NCI-H146 treated with DMSO at 0.1 percent for 48 hours (cell line): ENCODE measurements around the gene SCYGR7.
"Not testable (repeated sequence)": the region's sequence is repeated elsewhere in the genome, so short reads cannot be mapped to it uniquely, and the experiment has no call there.

ENCODE experiments used
- DNase-seq: peaks from one replicate; lab custom pipeline; 2025; ENCODE audit not compliant: unreplicated experiment; lab: John Stamatoyannopoulos, UW

SCYGR7 gene

DNA sequence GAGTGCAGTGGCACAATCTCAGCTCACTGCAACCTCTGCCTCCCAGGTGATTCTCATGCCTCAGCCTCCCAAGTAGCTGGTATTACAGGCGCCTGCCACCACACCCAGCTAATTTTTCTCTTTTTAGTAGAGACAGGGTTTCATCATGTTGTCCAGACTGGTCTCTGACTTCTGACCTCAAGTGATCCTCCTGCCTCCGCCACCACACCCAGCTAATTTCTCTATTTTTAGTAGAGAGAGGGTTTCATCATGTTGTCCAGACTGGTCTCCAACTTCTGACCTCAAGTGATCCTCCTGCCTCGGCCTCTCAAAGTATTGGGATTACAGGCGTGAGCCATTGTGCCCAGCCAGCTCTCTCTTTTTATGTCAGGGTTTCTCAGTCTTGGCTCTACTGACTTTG, 28.1 kb downstream of the SCYGR7 start:
- DNase-seq: not testable (repeated sequence)

DNA sequence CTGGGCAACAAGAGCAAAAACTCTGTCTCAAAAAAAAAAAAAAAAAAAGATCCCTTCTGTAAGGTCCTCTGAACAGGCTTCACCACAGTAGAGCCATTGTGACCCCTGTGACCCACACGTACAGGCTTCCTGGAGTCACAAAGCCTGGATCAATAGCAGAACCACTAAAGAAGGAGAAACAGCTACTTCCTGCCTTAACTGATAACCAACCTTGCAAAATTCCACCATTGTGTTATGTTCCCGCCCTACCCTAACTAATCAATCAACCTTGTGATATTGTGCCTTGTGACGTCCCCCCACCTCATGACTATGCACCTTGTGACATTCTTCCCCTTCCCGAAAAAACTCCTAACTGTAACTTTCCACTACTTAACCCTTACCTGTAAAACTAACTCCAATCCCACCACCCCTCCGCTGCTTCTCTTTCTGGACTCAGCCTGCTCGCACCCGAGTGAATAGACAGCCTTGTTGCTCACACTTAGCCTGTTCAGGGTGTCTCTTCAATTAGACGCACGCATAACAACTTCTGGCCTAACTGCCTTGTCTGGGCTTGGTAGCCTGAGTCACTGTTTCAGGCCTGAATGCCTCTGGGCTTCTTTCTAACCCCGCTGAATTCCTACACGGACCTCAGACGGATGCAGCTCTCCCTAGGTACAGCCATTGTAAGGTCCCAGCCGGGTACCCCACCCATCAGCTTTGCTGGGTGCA, 31.4 kb downstream of the SCYGR7 start:
- DNase-seq: no peak

DNA sequence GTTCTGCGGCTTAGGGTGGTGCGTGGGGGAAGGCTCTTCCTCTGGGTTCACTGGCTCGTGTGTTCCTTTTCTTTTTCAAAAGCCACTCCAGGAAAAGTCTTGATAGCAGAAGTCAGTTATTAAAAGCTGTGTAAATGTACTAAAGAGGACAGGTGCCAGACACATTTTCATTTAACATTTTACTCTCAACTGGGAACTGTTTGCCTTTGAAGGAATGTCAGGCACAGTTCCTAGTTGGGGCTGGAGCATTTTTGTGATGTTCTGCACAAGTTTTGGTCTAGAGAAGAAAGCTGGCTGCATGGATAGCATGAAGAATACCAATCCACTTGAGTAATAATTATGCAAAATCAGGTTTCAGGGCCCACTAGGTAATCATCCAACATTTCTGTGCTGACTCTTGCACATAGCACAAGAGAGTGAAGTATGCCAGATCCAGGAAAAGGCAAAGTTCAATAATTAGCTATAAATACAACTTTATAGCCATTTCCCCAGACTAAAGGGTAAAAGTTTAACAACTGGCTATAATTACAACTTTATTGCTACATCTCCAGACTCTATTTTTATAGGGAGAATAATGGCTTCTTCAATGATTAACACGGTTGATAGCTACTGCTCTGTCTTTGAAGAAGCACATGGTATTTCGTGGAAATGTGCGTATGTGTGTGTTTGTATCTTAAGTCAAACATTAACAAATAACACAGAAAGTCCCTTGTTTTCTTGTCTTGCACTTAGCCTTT, 33.8 kb downstream of the SCYGR7 start:
- no peak for DNase-seq

DNA sequence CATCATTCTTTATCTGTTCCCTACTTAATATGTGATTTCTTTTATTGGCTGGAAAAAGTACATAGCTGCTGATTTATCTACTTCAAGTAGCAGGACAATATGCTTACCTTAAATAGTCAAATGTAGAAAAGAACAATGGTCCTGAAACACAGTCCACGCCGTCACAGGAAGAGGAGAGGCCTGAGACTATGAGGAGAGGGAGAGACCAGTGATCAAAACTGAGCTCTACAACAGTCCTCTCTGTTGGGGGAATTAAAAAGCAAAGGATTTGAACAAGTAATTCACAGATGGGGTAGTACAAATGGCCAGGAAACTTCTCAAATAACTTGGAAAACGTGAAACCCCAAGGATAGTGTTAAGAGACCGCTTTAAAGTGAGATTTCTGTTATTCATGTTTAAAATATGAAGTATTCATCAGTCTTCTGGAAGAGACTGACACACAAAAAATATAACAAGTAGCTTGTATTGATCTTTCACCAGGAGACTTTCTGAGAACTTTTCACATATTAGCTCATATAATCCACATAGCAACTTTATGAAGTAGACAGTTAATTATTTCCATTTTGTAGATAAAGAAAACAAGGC, 37.7 kb downstream of the SCYGR7 start:
- DNase-seq: no peak

DNA sequence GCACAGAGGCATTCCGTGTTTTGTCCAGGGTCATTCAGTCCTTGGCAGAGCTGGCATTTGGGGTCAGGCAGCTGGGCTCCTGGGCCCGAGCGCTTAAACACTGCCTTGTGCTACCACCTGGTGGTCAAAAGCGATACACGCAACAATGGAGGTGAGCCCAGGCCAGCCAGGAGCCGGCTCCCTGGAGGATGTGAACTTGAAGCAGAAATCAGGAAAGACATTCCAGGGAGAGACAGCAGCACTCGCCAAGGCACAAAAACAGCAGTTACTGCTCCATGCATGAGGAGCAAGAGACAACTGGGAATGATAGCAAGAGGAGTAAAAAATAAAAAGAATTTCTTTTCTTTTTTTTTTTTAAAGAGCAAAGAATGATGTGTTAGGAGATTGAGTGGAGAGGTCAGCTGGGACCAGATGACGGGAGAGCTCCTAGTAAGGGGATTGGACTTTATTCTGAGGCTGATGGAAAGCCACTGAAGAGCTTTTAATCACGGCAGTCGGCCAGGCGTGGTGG, 38.3 kb downstream of the SCYGR7 start:
- no peak for DNase-seq

DNA sequence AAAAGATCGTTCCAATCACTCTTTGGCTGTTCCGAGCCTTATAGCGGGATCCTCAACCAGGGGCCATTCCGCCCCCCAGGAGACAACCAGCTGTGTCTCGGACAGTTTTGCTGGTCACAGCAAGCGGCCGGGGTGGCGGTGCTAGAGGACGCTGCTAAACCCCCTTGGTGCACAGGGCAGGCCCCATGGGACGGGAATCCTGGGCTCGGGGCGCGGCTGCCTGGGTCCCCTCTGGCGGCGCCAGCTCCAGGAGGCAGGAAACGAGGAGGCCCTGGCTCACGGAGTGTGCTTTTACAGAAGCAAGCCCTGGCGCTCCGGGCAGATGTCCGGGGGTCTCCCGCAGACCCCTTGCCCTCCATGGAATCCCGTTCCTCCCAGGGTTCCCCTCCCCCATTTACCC, 39.7 kb downstream of the SCYGR7 start:
- no peak for DNase-seq

DNA sequence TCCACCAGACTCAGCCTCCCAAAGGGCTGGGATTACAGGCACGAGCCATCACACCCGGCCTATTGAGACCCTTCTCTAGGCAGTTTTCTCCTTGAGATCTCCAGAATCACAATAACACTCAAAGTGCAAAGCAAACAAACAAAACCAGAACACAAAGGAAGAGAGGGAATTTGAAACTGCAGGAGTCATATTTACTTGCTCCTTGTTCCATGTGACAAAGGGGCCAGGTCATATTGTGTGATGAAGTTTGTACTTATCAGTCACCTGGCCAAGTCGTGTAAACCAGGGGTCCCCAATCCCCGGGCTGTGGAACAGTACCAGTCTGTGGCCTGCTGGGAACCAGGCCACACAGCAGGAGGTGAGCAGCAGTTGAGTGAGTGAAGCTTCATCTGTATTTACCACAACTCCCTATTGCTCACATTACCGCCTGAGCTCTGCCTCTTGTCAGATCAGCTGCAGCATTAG, 44.1 kb downstream of the SCYGR7 start:
- DNase-seq: no peak

DNA sequence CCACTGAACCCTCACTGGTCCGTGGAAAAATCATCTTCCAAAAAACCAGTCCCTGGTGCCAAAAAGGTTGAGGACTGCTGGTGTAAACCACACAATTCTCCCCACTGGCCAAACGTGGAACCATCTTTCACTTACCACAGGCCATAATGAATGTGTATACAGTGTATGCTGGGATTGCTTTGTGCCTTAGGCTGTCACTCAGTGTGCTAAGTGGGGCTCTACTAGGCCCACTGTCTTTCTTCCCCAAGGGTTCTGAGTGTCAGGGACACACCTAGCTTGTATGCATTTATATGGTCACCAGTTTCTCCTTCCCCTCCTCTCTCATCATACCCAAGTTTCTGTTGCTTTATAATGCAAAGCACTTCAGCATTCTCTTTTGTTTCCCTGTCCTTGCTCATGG, 44.8 kb downstream of the SCYGR7 start:
- no peak for DNase-seq

DNA sequence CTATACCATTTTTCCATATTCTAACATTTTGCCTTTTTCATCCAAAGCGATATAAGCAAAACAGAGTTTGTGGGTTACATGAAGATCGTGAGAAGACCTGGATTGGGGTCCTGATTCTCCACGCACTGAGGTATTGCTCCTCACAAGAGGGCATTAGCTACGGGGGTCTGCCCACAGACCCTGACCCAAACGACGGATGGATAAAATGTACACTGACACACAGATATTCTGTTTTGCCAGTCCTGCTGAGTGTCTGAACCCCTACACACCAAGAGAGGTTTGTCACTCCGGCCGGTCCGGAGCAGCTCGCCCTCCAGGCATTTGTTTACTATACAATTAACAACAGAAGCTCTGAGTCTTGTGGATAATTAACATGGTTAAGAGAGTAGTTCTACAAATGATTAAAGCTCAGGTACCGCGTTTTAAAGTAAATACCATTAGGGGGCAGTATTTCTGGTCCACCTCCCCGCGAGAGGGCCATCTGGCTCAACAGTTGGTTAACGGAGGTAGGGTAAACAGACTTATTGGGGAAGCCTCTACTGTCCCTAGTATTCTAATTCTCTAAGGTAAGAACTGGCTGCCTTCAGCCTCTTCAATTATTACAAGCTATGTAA, 46.0 kb downstream of the SCYGR7 start:
- DNase-seq: no peak

DNA sequence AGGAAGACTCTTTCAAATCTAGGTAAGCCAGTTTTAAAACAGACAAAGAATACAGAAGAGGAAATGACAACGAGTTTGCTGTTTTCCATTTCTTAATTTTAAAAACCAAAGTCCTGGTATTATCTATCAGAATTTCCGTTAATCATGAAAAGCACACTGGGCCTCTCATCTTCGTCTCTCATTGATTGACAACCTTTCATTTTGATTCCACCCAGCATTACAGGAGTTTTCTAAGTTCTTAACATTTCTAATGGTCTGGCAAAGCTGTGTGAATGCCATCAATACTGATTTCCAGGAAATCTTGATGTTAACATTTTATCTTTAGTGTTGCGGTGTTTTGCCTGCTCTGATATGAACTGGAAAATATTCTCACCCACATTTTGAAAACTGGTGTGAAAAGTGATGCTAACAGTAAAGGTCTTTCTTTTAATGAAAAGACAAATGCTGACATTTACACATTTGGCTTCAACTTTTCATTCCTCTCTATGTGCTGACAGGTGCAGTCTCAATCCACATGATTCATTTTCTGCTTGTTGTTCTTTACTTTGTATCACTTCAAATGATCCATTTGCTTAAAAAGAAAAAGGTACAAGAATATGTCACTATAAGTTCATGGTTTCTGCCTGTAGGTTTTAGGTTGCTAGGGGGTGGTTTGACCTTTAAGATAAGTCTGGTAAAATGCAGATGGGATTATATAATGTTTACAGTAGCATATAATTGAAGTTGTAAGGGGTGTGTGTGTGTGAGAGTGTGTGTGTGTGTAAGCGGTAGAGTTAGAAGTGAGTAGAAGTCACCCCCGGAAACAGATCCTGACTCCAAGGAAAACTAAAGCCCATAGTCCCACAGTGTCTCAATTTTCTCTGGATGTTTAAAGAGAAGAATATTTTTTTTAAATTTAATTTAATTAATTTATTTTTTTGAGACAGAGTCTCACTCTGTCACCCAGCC, 47.0 kb downstream of the SCYGR7 start:
- no peak for DNase-seq
